Endothelial cell of umbilical vein (primary cell): ENCODE results near the gene RLN3.

ENCODE experiments used
- CTCF ChIP-seq, 2 donors: IDR thresholded peaks; 1 replicate in 1 of 2; 2 replicates in 1 of 2; pipeline ENCODE4 v1.5.1; 2011; ENCODE audit warnings: low read length in 2 of 2, mild to moderate bottlenecking in 2 of 2, moderate library complexity in 2 of 2, control low read depth in 1 of 2, inconsistent platforms in 1 of 2, low read depth in 1 of 2; ENCODE audit not compliant: insufficient read depth in 1 of 2; ENCODE audit errors: extremely low read depth in 1 of 2
- EZH2 ChIP-seq: IDR thresholded peaks from 2 replicates; pipeline ENCODE4 v1.6.1; 2012; ENCODE audit warnings: borderline replicate concordance, low read depth, mild to moderate bottlenecking, moderate library complexity, low read length, inconsistent platforms; ENCODE audit not compliant: severe bottlenecking
- FOS ChIP-seq: IDR thresholded peaks from 2 replicates; pipeline ENCODE4 v1.6.1; 2011; ENCODE audit warnings: mild to moderate bottlenecking, low read length, moderate library complexity, borderline replicate concordance; ENCODE audit not compliant: insufficient read depth
- GATA2 ChIP-seq: IDR thresholded peaks from 2 replicates; pipeline ENCODE4 v1.7.0; 2011; ENCODE audit warnings: low read depth, mild to moderate bottlenecking, moderate library complexity, mixed read lengths, low read length; ENCODE audit not compliant: insufficient read length, insufficient read depth
- JUN ChIP-seq: IDR thresholded peaks from 2 replicates; pipeline ENCODE4 v1.6.1; 2011; ENCODE audit warnings: borderline replicate concordance, low read depth; ENCODE audit not compliant: insufficient read length, insufficient read depth
- MAX ChIP-seq: IDR thresholded peaks from 2 replicates; pipeline ENCODE4 v1.6.1; 2011; ENCODE audit not compliant: insufficient read depth, insufficient read length
- POLR2A ChIP-seq: IDR thresholded peaks from 2 replicates; pipeline ENCODE4 v1.6.1; 2012; ENCODE audit warnings: low read depth, mild to moderate bottlenecking, control low read depth, low read length
- POLR2AphosphoS5 ChIP-seq: IDR thresholded peaks from 2 replicates; pipeline ENCODE4 v1.6.1; 2012; ENCODE audit warnings: low read depth, mild to moderate bottlenecking, control low read depth, low read length, moderate library complexity; ENCODE audit not compliant: insufficient read depth

GRCh38 chr19:14015524-14016035, 12.4 kb upstream of the RLN3 start:
- TF ChIP-seq CTCF (IDR thresholded peaks at IDR 0.05; ENCODE audit: extremely low read depth in 1 of 2, insufficient read depth in 1 of 2, low read depth in 1 of 2, low read length in 2 of 2) (no peak), POLR2AphosphoS5 (no peak), POLR2A (no peak), EZH2 (no peak), MAX (no peak), JUN (no peak), GATA2 (no peak), FOS (no peak)
